ENCODE results near the gene FAHD1. TPM values are rescaled to one million over a fixed set of nuclear protein-coding genes. Genes with fewer than 3 reads are reported as not detected.

The FAHD1 gene
- total and polyA plus RNA-seq, 3 donors from 2014 or later = 20.6 to 65.8 (median 57.5) TPM

DNA sequence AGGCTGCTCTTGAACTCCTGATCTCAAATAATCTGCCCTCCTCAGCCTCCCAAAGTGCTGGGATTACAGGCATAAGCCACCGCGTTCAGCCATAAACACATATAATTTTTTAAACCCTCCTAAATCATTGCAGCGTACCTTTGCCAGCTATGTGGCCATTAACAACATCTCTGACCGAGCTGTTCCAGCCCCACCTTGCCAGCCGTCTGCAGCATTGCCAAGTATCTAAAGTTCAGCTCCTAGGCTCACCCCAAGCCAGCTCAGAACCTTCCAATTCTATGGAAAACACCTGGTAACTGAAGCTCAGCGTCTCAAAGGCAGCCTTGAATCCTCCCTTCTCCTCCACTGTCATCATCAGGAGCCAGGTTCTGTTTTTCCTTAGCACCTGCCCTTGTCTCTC lies 50.1 kb downstream of the FAHD1 start:
- H3K36me3 ChIP-seq (ENCODE audit: low read depth, missing control alignments) = no peaks in the 10 kb centered on the region
- intact Hi-C loops (cut with DNase I; ENCODE audit: low total_unique reads) = no loop called here
- H3K27me3 ChIP-seq = no peaks in the 10 kb centered on the region
- H3K27ac ChIP-seq = no peak overlapping the region
- no peaks in the 10 kb centered on the region for H3K9me3 ChIP-seq
- TF ChIP-seq POLR2A (IDR thresholded peaks at IDR 0.05) = no peak
- no peak for DNase-seq
- H3K4me3 ChIP-seq = no peak overlapping the region
- H3K4me1 ChIP-seq = no peaks in the 10 kb centered on the region
- WGBS, 2 donors = 61 to 64% methylated on average over 6 of the region's 6 CpGs

DNA sequence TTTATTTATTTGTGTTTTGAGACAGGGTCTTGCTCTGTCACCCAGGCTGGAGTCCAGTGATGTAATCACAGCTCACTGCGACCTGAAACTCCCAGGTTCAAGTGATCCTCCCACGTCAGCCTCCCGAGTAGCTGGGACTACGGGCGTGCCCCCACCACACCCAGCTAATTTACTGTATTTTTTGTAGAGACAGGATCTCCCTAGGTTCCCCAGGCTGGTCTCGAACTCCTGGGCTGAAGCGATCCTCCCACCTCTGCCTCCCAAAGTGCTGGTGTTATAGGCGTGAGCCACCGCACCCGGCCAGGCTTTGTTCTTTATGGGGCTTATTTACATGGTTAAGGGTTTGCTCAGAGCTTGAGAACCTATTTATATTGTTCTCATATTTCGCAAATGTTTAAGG lies 50.8 kb downstream of the FAHD1 start:
- Histone ChIP-seq H3K27me3 (no peaks in the 10 kb centered on the region), H3K4me3 (no peak overlapping the region), H3K27ac (no peak overlapping the region), H3K4me1 (no peaks in the 10 kb centered on the region), H3K36me3 (ENCODE audit: low read depth, missing control alignments) (no peaks in the 10 kb centered on the region), H3K9me3 (no peaks in the 10 kb centered on the region)
- TF ChIP-seq, protein P1, sequence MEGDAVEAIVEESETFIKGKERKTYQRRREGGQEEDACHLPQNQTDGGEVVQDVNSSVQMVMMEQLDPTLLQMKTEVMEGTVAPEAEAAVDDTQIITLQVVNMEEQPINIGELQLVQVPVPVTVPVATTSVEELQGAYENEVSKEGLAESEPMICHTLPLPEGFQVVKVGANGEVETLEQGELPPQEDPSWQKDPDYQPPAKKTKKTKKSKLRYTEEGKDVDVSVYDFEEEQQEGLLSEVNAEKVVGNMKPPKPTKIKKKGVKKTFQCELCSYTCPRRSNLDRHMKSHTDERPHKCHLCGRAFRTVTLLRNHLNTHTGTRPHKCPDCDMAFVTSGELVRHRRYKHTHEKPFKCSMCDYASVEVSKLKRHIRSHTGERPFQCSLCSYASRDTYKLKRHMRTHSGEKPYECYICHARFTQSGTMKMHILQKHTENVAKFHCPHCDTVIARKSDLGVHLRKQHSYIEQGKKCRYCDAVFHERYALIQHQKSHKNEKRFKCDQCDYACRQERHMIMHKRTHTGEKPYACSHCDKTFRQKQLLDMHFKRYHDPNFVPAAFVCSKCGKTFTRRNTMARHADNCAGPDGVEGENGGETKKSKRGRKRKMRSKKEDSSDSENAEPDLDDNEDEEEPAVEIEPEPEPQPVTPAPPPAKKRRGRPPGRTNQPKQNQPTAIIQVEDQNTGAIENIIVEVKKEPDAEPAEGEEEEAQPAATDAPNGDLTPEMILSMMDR (IDR thresholded peaks at IDR 0.05) = no peak
- TF ChIP-seq POLR2A (IDR thresholded peaks at IDR 0.05) = no peak
- no peak for DNase-seq
- WGBS, 2 donors = 63 to 69% methylated on average over 11 of the region's 11 CpGs
- intact Hi-C loops (cut with DNase I; ENCODE audit: low total_unique reads) = no loop called here

DNA sequence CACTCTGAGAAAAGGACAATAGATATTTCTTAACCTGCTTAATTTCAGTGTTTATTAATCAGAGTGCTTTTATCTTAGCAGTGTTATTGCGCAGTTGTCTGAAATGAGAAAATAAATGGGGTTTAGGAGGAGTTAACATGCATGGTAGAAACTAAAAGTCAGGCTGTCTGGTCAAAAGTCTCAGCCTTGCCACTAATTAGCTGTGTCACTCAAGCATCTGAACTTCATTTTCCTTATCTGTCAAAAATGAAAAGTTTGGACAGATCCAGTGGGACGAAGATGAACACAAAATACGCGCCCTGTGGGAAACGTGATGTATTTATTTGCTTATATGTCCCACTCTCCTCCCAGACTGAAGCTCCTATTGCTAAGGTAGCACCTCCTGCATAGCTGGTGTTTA lies 51.2 kb downstream of the FAHD1 start:
- 68 to 73% methylated on average over 5 of the region's 5 CpGs for WGBS, 2 donors

More for the DNA sequence above, 51.2 kb downstream of the FAHD1 start:
- intact Hi-C loops (cut with DNase I; ENCODE audit: low total_unique reads) = no loop called here
- Histone ChIP-seq H3K27ac (no peak overlapping the region), H3K4me3 (no peak overlapping the region), H3K36me3 (ENCODE audit: low read depth, missing control alignments) (no peaks in the 10 kb centered on the region), H3K9me3 (no peaks in the 10 kb centered on the region), H3K27me3 (no peaks in the 10 kb centered on the region), H3K4me1 (no peaks in the 10 kb centered on the region)
- no peak for DNase-seq
- TF ChIP-seq POLR2A (IDR thresholded peaks at IDR 0.05) = no peak
- TF ChIP-seq, protein P1 (IDR thresholded peaks at IDR 0.05) = no peak

Other genes with a start within 250 kb of the FAHD1 start
- gene IFT140, start 215.1 kb upstream of the FAHD1 start, total RNA-seq = 10 to 100 TPM; 57.4 to 74.0 TPM
- gene IFT140, start 215.1 kb upstream of the FAHD1 start, polyA plus RNA-seq (ENCODE audit: insufficient read depth, low read depth, low replicate concordance) = 113 TPM
- 10 to 100 TPM; 54.8 to 65.1 TPM for gene CRAMP1, start 214.8 kb upstream of the FAHD1 start, total RNA-seq
- 54.1 TPM for gene CRAMP1, start 214.8 kb upstream of the FAHD1 start, polyA plus RNA-seq (ENCODE audit: insufficient read depth, low read depth, low replicate concordance)
- 10 to 100 TPM; 25.8 to 27.9 TPM for gene JPT2, start 148.9 kb upstream of the FAHD1 start, total RNA-seq
- 45.2 TPM for gene JPT2, start 148.9 kb upstream of the FAHD1 start, polyA plus RNA-seq (ENCODE audit: insufficient read depth, low read depth, low replicate concordance)
- 100 to 1,000 TPM; 128 to 154 TPM for gene MAPK8IP3, start 121.0 kb upstream of the FAHD1 start, total RNA-seq
- 52.7 TPM for gene MAPK8IP3, start 121.0 kb upstream of the FAHD1 start, polyA plus RNA-seq (ENCODE audit: insufficient read depth, low read depth, low replicate concordance)
- gene NME3, start 55.7 kb upstream of the FAHD1 start, total RNA-seq = 100 to 1,000 TPM; 100 to 119 TPM
- gene NME3, start 55.7 kb upstream of the FAHD1 start, polyA plus RNA-seq (ENCODE audit: insufficient read depth, low read depth, low replicate concordance) = 29.3 TPM
- gene EME2, start 54.4 kb upstream of the FAHD1 start, total RNA-seq = 10 to 100 TPM; 20.3 to 34.2 TPM
- gene EME2, start 54.4 kb upstream of the FAHD1 start, polyA plus RNA-seq (ENCODE audit: insufficient read depth, low read depth, low replicate concordance) = 12.5 TPM
- 10 to 100 TPM; 66.5 to 81.6 TPM for gene MRPS34, start 54.1 kb upstream of the FAHD1 start, total RNA-seq
- gene MRPS34, start 54.1 kb upstream of the FAHD1 start, polyA plus RNA-seq (ENCODE audit: insufficient read depth, low read depth, low replicate concordance) = 49.2 TPM
- gene SPSB3, start 44.6 kb upstream of the FAHD1 start, total RNA-seq = 100 to 1,000 TPM; 111 to 114 TPM
- gene SPSB3, start 44.6 kb upstream of the FAHD1 start, polyA plus RNA-seq (ENCODE audit: insufficient read depth, low read depth, low replicate concordance) = 43.8 TPM
- gene NUBP2, start 44.2 kb upstream of the FAHD1 start, total RNA-seq = 10 to 100 TPM; 81.5 to 90.8 TPM
- gene NUBP2, start 44.2 kb upstream of the FAHD1 start, polyA plus RNA-seq (ENCODE audit: insufficient read depth, low read depth, low replicate concordance) = 49.8 TPM
- 1 to 10 TPM; 3.2 to 6.7 TPM for gene IGFALS, start 33.5 kb upstream of the FAHD1 start, total RNA-seq
- gene IGFALS, start 33.5 kb upstream of the FAHD1 start, polyA plus RNA-seq (ENCODE audit: insufficient read depth, low read depth, low replicate concordance) = 0.38 TPM
- gene HAGH, start 381 bp upstream of the FAHD1 start, total RNA-seq = 100 to 1,000 TPM; 163 to 176 TPM
- 266 TPM for gene HAGH, start 381 bp upstream of the FAHD1 start, polyA plus RNA-seq (ENCODE audit: insufficient read depth, low read depth, low replicate concordance)
- 10 to 100 TPM; 34.6 to 53.9 TPM for gene MEIOB, start 45.0 kb downstream of the FAHD1 start, total RNA-seq
- gene MEIOB, start 45.0 kb downstream of the FAHD1 start, polyA plus RNA-seq (ENCODE audit: insufficient read depth, low read depth, low replicate concordance) = 53.8 TPM
- gene HS3ST6, start 91.2 kb downstream of the FAHD1 start, total RNA-seq = 1 to 10 TPM in 1 of 2 donors, under 1 TPM in 1; 0.94 to 1.6 TPM
- gene HS3ST6, start 91.2 kb downstream of the FAHD1 start, polyA plus RNA-seq (ENCODE audit: insufficient read depth, low read depth, low replicate concordance) = 0.34 TPM
- gene MSRB1, start 116.0 kb downstream of the FAHD1 start, total RNA-seq = 10 to 100 TPM; 17.5 to 19.8 TPM
- 35.2 TPM for gene MSRB1, start 116.0 kb downstream of the FAHD1 start, polyA plus RNA-seq (ENCODE audit: insufficient read depth, low read depth, low replicate concordance)
- gene RPL3L, start 127.5 kb downstream of the FAHD1 start, total RNA-seq = 1 to 10 TPM; 7.3 to 9.8 TPM
- gene RPL3L, start 127.5 kb downstream of the FAHD1 start, polyA plus RNA-seq (ENCODE audit: insufficient read depth, low read depth, low replicate concordance) = 10.4 TPM
- 100 to 1,000 TPM; 127 to 211 TPM for gene NDUFB10, start 132.3 kb downstream of the FAHD1 start, total RNA-seq
- gene NDUFB10, start 132.3 kb downstream of the FAHD1 start, polyA plus RNA-seq (ENCODE audit: insufficient read depth, low read depth, low replicate concordance) = 186 TPM
- gene RPS2, start 137.6 kb downstream of the FAHD1 start, total RNA-seq = 1,000 to 10,000 TPM in 1 of 2 donors, 100 to 1,000 TPM in 1; 744 to 1,779 TPM
- gene RPS2, start 137.6 kb downstream of the FAHD1 start, polyA plus RNA-seq (ENCODE audit: insufficient read depth, low read depth, low replicate concordance) = 1,272 TPM
- gene RNF151, start 139.7 kb downstream of the FAHD1 start, total RNA-seq = 100 to 1,000 TPM in 1 of 2 donors, 10 to 100 TPM in 1; 86.7 to 210 TPM
- gene RNF151, start 139.7 kb downstream of the FAHD1 start, polyA plus RNA-seq (ENCODE audit: insufficient read depth, low read depth, low replicate concordance) = 153 TPM
- 100 to 1,000 TPM in 1 of 2 donors, 10 to 100 TPM in 1; 83.4 to 109 TPM for gene TBL3, start 144.8 kb downstream of the FAHD1 start, total RNA-seq
- gene TBL3, start 144.8 kb downstream of the FAHD1 start, polyA plus RNA-seq (ENCODE audit: insufficient read depth, low read depth, low replicate concordance) = 77.1 TPM
- 1 to 10 TPM; 4.8 to 7.6 TPM for gene NOXO1, start 154.3 kb downstream of the FAHD1 start, total RNA-seq
- 3.7 TPM for gene NOXO1, start 154.3 kb downstream of the FAHD1 start, polyA plus RNA-seq (ENCODE audit: insufficient read depth, low read depth, low replicate concordance)
- gene GFER, start 157.0 kb downstream of the FAHD1 start, total RNA-seq = 10 to 100 TPM; 25.7 to 25.8 TPM
- 40.0 TPM for gene GFER, start 157.0 kb downstream of the FAHD1 start, polyA plus RNA-seq (ENCODE audit: insufficient read depth, low read depth, low replicate concordance)
- gene SYNGR3, start 162.8 kb downstream of the FAHD1 start, total RNA-seq = 10 to 100 TPM; 20.9 to 33.5 TPM
- gene SYNGR3, start 162.8 kb downstream of the FAHD1 start, polyA plus RNA-seq (ENCODE audit: insufficient read depth, low read depth, low replicate concordance) = 10.0 TPM
- gene ZNF598, start 182.6 kb downstream of the FAHD1 start, total RNA-seq = 10 to 100 TPM; 80.4 to 94.6 TPM
- 46.3 TPM for gene ZNF598, start 182.6 kb downstream of the FAHD1 start, polyA plus RNA-seq (ENCODE audit: insufficient read depth, low read depth, low replicate concordance)
- 1 to 10 TPM; 7.3 to 8.2 TPM for gene NPW, start 192.6 kb downstream of the FAHD1 start, total RNA-seq
- gene NPW, start 192.6 kb downstream of the FAHD1 start, polyA plus RNA-seq (ENCODE audit: insufficient read depth, low read depth, low replicate concordance) = 3.9 TPM
- 10 to 100 TPM; 54.1 to 59.9 TPM for gene NHERF2, start 199.7 kb downstream of the FAHD1 start, total RNA-seq
- 50.6 TPM for gene NHERF2, start 199.7 kb downstream of the FAHD1 start, polyA plus RNA-seq (ENCODE audit: insufficient read depth, low read depth, low replicate concordance)
- 10 to 100 TPM; 24.6 to 35.6 TPM for gene NTHL1, start 220.6 kb downstream of the FAHD1 start, total RNA-seq
- 18.0 TPM for gene NTHL1, start 220.6 kb downstream of the FAHD1 start, polyA plus RNA-seq (ENCODE audit: insufficient read depth, low read depth, low replicate concordance)
- 100 to 1,000 TPM; 222 to 271 TPM for gene TSC2, start 220.8 kb downstream of the FAHD1 start, total RNA-seq
- gene TSC2, start 220.8 kb downstream of the FAHD1 start, polyA plus RNA-seq (ENCODE audit: insufficient read depth, low read depth, low replicate concordance) = 136 TPM